Stimulated activated CD4-positive, alpha-beta T cell treated with anti-CD3 and anti-CD28 coated beads, Interleukin-12 subunit alpha, Interleukin-12 subunit beta, amount 100 ng/mL, for 24 hours (primary cell): Measurements from ENCODE around the gene EPHA7.

Experiments used
- DNase-seq, 2 experiments: peaks; one replicate each; pipeline ENCODE4 v3.0.0-alpha.2; 2020; ENCODE audit warnings: low read depth in 2 of 2

EPHA7 gene

GRCh38 chr6:93393554-93394074 lies 25.7 kb downstream of the EPHA7 start:
- no peak for DNase-seq

- DNase-seq: no peak
Measured at GRCh38 chr6:93392797-93393196, 26.6 kb downstream of the EPHA7 start.

GRCh38 chr6:93391965-93392364 lies 27.4 kb downstream of the EPHA7 start:
- no peak for DNase-seq

DNA sequence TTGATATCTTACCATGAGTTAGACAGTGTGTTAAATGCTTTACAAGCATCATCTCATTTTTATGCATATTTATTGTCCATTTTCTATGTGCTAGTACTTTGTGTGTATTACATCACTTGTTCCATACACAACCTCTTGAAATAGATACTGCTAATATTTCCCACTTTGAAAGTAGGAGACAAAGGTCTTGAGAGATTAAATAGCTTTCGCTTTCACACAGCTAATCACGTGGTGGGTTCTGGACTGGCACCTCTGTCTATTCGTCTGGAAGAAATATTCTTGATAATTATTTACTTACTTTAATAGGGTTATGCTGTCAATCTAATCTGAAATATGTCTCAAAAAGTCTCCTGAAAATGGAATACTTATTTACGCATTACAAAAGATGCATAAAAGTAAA lies 30.2 kb downstream of the EPHA7 start:
- no peak for DNase-seq

GRCh38 chr6:93388070-93388469 lies 31.3 kb downstream of the EPHA7 start:
- DNase-seq: no peak

DNA sequence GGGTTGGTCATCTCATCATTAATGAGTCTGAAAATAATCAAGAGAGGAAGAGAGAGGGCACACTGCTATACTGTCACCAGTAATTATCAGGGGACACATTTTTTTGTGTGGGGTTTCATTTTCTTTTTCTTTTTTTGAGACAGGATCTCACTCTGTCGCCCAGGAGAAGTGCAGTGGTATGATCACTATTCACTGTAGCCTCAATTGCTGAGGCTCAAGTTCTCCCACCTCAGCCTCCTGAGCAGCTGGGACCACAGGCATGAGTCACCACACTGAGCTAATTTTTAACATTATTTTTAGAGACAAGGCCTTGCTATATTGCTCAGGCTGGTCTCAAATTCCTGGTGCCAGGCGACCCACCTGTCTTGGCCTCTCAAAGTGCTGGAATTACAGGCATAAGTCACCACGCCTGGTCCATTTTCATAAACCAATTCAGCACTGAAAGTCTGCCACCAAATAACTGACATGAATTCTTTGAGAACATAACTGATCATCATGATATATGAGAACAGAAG lies 43.3 kb downstream of the EPHA7 start:
- DNase-seq: no peak

DNA sequence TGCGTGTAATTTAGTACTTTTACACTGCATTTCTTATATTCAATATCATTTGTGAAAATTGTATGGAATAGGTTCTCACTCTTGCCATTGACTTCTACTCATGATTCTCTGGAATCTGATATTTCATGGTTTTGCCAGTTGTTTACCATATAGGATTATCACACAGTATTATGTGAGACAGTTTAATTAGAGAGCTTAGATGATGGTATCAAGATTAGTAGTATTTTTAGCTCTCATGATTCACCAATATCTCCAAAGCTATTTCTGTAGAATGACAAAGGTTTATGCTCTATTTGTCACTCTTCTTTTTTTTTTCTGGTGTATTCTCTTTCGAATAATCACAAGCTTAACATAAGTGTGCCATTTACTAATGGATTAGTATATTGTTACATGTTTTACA lies 45.9 kb downstream of the EPHA7 start:
- no peak for DNase-seq

- no peak for DNase-seq
Measured at GRCh38 chr6:93371756-93372155, 47.6 kb downstream of the EPHA7 start.

GRCh38 chr6:93369586-93370134 lies 49.7 kb downstream of the EPHA7 start:
- no peak for DNase-seq

GRCh38 chr6:93366506-93366905 lies 52.9 kb downstream of the EPHA7 start:
- no peak for DNase-seq

- DNase-seq: no peak
Measured at GRCh38 chr6:93365445-93365844, 53.9 kb downstream of the EPHA7 start.

GRCh38 chr6:93358435-93358834 lies 60.9 kb downstream of the EPHA7 start:
- DNase-seq: no peak

GRCh38 chr6:93352604-93353003 lies 66.8 kb downstream of the EPHA7 start:
- DNase-seq: no peak

GRCh38 chr6:93351222-93351621 lies 68.1 kb downstream of the EPHA7 start:
- DNase-seq: no peak

GRCh38 chr6:93350774-93351173 lies 68.6 kb downstream of the EPHA7 start:
- no peak for DNase-seq

- DNase-seq: no peak
Measured at GRCh38 chr6:93344333-93344835, 75.0 kb downstream of the EPHA7 start.

- no peak for DNase-seq
Measured at GRCh38 chr6:93343476-93343875, 75.9 kb downstream of the EPHA7 start.

DNA sequence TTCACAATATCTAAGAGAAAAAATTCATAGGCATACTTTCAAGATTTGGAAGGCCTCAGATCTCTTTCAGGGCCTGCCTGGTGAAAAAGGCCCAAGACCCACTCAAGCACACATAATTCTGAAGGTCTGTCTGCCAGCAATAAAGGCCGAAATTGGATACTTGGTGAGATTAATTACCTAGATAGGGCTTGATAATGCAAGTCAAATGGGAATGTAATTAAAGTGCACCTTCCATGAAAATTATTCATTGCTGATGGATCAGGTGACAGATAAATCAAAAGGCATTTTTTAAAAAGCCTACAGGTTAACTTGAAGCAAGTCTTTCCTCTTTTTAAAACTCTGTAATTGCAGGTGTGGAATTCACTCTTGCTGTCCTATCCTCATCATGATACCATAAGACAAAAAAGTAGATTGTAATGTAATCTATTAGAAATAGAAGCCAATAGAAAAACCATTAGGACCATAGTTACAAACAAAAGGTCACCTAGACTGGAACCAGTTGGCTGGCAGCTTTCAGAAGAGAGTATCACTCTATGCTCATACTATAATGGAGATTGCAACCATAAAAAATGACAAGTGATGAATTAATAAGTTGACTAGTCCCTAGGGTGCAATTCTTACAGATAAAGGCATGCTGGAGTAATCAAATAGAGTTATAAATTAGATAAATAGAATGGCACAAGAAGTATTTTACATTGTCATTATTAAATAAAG lies 77.3 kb downstream of the EPHA7 start:
- DNase-seq: no peak

DNA sequence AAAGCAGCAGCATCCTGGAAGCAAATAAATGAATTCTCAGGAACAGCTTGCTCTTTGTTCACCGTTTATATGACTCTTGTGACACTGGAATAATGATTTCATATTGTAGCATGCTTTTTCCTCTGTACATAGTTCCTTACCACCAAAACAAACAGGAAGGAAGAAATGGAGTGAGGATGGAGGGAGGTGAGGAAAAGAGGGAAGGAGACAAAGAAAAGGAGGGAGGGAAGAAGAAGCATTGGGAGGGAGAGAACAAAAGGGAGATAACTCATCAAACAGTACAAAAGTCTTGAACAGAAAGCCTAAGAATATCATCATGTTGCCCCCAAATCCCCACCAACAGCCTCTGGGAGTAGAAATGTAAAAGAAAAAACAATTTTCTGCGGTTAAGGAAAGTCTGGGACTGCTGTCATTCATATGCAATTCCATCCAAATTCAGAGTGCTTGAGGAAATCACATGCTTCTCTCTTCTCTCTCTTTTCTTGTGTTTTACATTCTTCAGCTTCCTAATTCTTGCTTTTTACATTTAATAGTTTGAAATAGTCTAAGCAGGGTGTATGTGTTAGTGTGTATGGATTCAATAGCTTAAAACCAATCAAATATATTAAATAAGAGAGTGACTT lies 81.5 kb downstream of the EPHA7 start:
- no peak for DNase-seq

DNA sequence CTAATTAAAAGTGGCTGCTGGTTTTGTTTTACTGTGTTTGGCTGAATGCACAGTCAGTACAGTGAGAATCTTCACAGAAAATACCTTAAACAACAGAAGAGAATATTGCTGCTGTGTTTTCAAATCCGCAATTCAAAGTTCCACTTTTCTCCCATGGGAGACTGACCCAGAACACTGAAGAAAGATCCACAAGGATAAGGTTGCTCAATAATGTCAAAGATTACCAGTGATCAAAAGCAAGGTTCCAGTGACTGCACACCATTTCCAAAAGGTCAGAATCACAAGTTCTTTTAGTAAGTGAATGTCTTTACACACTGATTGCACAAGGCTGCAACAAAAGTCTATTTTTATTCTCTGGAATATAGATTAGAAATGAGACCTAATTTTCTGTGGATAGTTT lies 82.3 kb downstream of the EPHA7 start:
- no peak for DNase-seq

- no peak for DNase-seq
Measured at GRCh38 chr6:93329301-93330000, 89.9 kb downstream of the EPHA7 start.

- no peak for DNase-seq
Measured at GRCh38 chr6:93327857-93328256, 91.5 kb downstream of the EPHA7 start.
